ENCODE data around the gene FNBP1. TPM values are rescaled to one million over a fixed set of nuclear protein-coding genes. Genes with fewer than 3 reads are reported as not detected.
A peak's percentile ranks its signal among the peaks of the same experiment; 100 is the strongest.

The FNBP1 gene
- total and polyA plus RNA-seq, 2 donors (not counting 1 experiment from before 2014, with no cell fraction given) = 42.9 to 318 TPM

GRCh38 chr9:129921905-129922304 is 121.1 kb downstream of the FNBP1 start:
- no peak overlapping the region for H3K4me3 ChIP-seq (ENCODE audit: control extremely low read depth in 1 of 5, extremely low read depth in 1 of 5, insufficient read depth in 1 of 5, low read depth in 2 of 5, low read length in 4 of 5)
- ChIA-PET CTCF (interaction anchor here (0.7 to 1.4 kb wide), 2 partner anchors 36 to 886 kb away, joined by 3 read pairs; no protein-coding TSS in a partner anchor), POLR2A (no interaction called here)
- H2AFZ ChIP-seq (ENCODE audit: insufficient read depth, low read depth, low read length, poor library complexity, severe bottlenecking) = no peak overlapping the region
- H3K27ac ChIP-seq (ENCODE audit: low read length in 2 of 2) = no peak overlapping the region
- Mint-ChIP-seq H3K4me3 (no peak overlapping the region), H3K9me3 (ENCODE audit: insufficient read depth) (no peaks in the 10 kb centered on the region), H3K4me1 (peaks cover 26% of the 10 kb centered on the region), H3K27me3 (no peaks in the 10 kb centered on the region), H3K27ac (no peak overlapping the region)
- no peak overlapping the region for H3K9ac ChIP-seq (ENCODE audit: low read length)
- no peak for ATAC-seq (ENCODE audit: low read depth)
- no peak overlapping the region for H3K4me2 ChIP-seq (replicated peaks; ENCODE audit: low read depth, low read length, poor library complexity, severe bottlenecking)
- intact Hi-C loops (cut with micrococcal nuclease) = no loop called here
- peaks cover 10 to 72% of the 10 kb centered on the region in 2 experiments for H3K36me3 ChIP-seq (replicated peaks in 1 of 2; ENCODE audit: control extremely low read depth in 1 of 2, control insufficient read depth in 1 of 2, extremely low read depth in 1 of 2, insufficient read depth in 2 of 2, low read length in 1 of 2)
- TF ChIP-seq EZH2 (IDR thresholded peaks at IDR 0.05; ENCODE audit: borderline replicate concordance, insufficient read depth, low read depth, low read length, poor library complexity, severe bottlenecking) = no peak
- TF ChIP-seq CTCF (IDR thresholded peaks at IDR 0.05) = no peak
- no peaks in the 10 kb centered on the region for H3K9me3 ChIP-seq (ENCODE audit: control extremely low read depth in 1 of 3, control insufficient read depth in 2 of 3, insufficient read depth in 1 of 3, low read length in 2 of 3)
- no peak for DNase-seq
- H3K27me3 ChIP-seq (replicated peaks in 1 of 4; ENCODE audit: control extremely low read depth in 1 of 4, control insufficient read depth in 3 of 4, insufficient read depth in 4 of 4, low read length in 3 of 4) = no peaks in the 10 kb centered on the region
- H3K79me2 ChIP-seq (ENCODE audit: control insufficient read depth, insufficient read depth, low read length) = peaks cover 60% of the 10 kb centered on the region
- 100% methylated on average over 1 of the region's 4 CpGs for WGBS (ENCODE audit: insufficient coverage)
- peaks cover 7 to 14% of the 10 kb centered on the region in 2 donors for H3K4me1 ChIP-seq (ENCODE audit: control insufficient read depth in 2 of 2, insufficient read depth in 2 of 2, low read length in 2 of 2)
- H4K20me1 ChIP-seq (ENCODE audit: control insufficient read depth, insufficient read depth, low read length, poor library complexity, severe bottlenecking) = peaks cover 11% of the 10 kb centered on the region

- ChIA-PET CTCF (interaction anchor here (0.9 kb wide), 1 partner anchor 75 kb away, joined by 3 read pairs; no protein-coding TSS in a partner anchor), POLR2A (interaction anchor here (0.6 kb wide), 1 partner anchor 235 kb away, joined by 6 read pairs; no protein-coding TSS in a partner anchor)
- H3K79me2 ChIP-seq (ENCODE audit: control insufficient read depth, insufficient read depth, low read length) = peaks cover 67% of the 10 kb centered on the region
- no peaks in the 10 kb centered on the region for H3K9me3 ChIP-seq (ENCODE audit: control extremely low read depth in 1 of 3, control insufficient read depth in 2 of 3, insufficient read depth in 1 of 3, low read length in 2 of 3)
- TF ChIP-seq CTCF (IDR thresholded peaks at IDR 0.05) (no peak), EZH2 (IDR thresholded peaks at IDR 0.05; ENCODE audit: borderline replicate concordance, insufficient read depth, low read depth, low read length, poor library complexity, severe bottlenecking) (no peak)
- Mint-ChIP-seq H3K27me3 (no peaks in the 10 kb centered on the region), H3K9me3 (ENCODE audit: insufficient read depth) (no peaks in the 10 kb centered on the region), H3K4me1 (peaks cover 26% of the 10 kb centered on the region), H3K4me3 (no peak overlapping the region), H3K27ac (peak overlapping the region; percentile 33)
- peaks cover 7 to 14% of the 10 kb centered on the region in 2 donors for H3K4me1 ChIP-seq (ENCODE audit: control insufficient read depth in 2 of 2, insufficient read depth in 2 of 2, low read length in 2 of 2)
- H4K20me1 ChIP-seq (ENCODE audit: control insufficient read depth, insufficient read depth, low read length, poor library complexity, severe bottlenecking) = peaks cover 11% of the 10 kb centered on the region
- intact Hi-C loops (cut with micrococcal nuclease) = no loop called here
- DNase-seq (no peak), ATAC-seq (ENCODE audit: low read depth) (no peak)
- H3K27ac ChIP-seq (ENCODE audit: low read length in 2 of 2) = peak overlapping the region in 1 of 2 donors; percentile 59
- no peak overlapping the region for H3K4me2 ChIP-seq (replicated peaks; ENCODE audit: low read depth, low read length, poor library complexity, severe bottlenecking)
- H2AFZ ChIP-seq (ENCODE audit: insufficient read depth, low read depth, low read length, poor library complexity, severe bottlenecking) = no peak overlapping the region
- no peak overlapping the region for H3K9ac ChIP-seq (ENCODE audit: low read length)
- no peaks in the 10 kb centered on the region for H3K27me3 ChIP-seq (replicated peaks in 1 of 4; ENCODE audit: control extremely low read depth in 1 of 4, control insufficient read depth in 3 of 4, insufficient read depth in 4 of 4, low read length in 3 of 4)
- no CpG with 5 or more reads among the region's 3 CpGs for WGBS (ENCODE audit: insufficient coverage)
- H3K4me3 ChIP-seq (ENCODE audit: control extremely low read depth in 1 of 5, extremely low read depth in 1 of 5, insufficient read depth in 1 of 5, low read depth in 2 of 5, low read length in 4 of 5) = no peak overlapping the region
- peaks cover 5 to 69% of the 10 kb centered on the region in 2 experiments for H3K36me3 ChIP-seq (replicated peaks in 1 of 2; ENCODE audit: control extremely low read depth in 1 of 2, control insufficient read depth in 1 of 2, extremely low read depth in 1 of 2, insufficient read depth in 2 of 2, low read length in 1 of 2)
Measured at GRCh38 chr9:129919841-129920240, 123.1 kb downstream of the FNBP1 start.

Measured in B cell (primary cell).